KOPT-K1 (cell line): ENCODE data around the gene GPR132.
"Not testable (repeated sequence)": the region's sequence is repeated elsewhere in the genome, so short reads cannot be mapped to it uniquely, and the experiment has no call there.

ENCODE experiments used
- H3K27ac ChIP-seq: fragments of 200-600 bp; sonication (generic); 2 replicates; pipeline ENCODE4 v1.5.1; 2016; ENCODE audit warnings: antibody characterized with exemption, mild to moderate bottlenecking, low read depth, low read length; ENCODE audit not compliant: poor library complexity, severe bottlenecking
- H3K36me3 ChIP-seq: fragments of 200-600 bp; sonication (generic); 2 replicates; pipeline ENCODE4 v1.5.1; 2017; ENCODE audit warnings: antibody characterized with exemption, mild to moderate bottlenecking, low read length, moderate library complexity; ENCODE audit not compliant: insufficient read depth
- H3K9me3 ChIP-seq: fragments of 200-600 bp; sonication (generic); 2 replicates; pipeline ENCODE4 v1.5.1; 2017; ENCODE audit warnings: antibody characterized with exemption, low read length, mild to moderate bottlenecking; ENCODE audit not compliant: insufficient read depth, poor library complexity, severe bottlenecking

The GPR132 gene

GRCh38 chr14:105065280-105066228 is at the start of gene GPR132:
Gene GPR132 (minus strand): TSS chr14:105065430. CDS start chr14:105055420, 10,010 bp downstream.
- H3K9me3 ChIP-seq: no peaks in the 10 kb centered on the region
- no peak within 1 kb of the TSS for H3K27ac ChIP-seq
- H3K36me3 ChIP-seq: no peaks in the 10 kb centered on the region

GRCh38 chr14:105109243-105109642 is 44.0 kb upstream of the GPR132 start:
- not testable (repeated sequence) for H3K9me3 ChIP-seq, H3K36me3 ChIP-seq, H3K27ac ChIP-seq

- no peak overlapping the region for H3K27ac ChIP-seq
- H3K9me3 ChIP-seq: peaks cover under 1% of the 10 kb centered on the region
- no peaks in the 10 kb centered on the region for H3K36me3 ChIP-seq
These were observed 43.3 kb upstream of the GPR132 start for GRCh38 chr14:105108516-105108864.

- no peaks in the 10 kb centered on the region for H3K36me3 ChIP-seq
- H3K9me3 ChIP-seq: peaks cover 6% of the 10 kb centered on the region
- H3K27ac ChIP-seq: no peak overlapping the region
These were observed 42.7 kb upstream of the GPR132 start for GRCh38 chr14:105107781-105108515.

- Histone ChIP-seq H3K27ac (no peak overlapping the region), H3K36me3 (no peaks in the 10 kb centered on the region), H3K9me3 (peaks cover 7% of the 10 kb centered on the region)
These were observed 42.1 kb upstream of the GPR132 start for GRCh38 chr14:105107351-105107750.

GRCh38 chr14:105105158-105105557 is 39.9 kb upstream of the GPR132 start:
- Histone ChIP-seq H3K36me3 (no peaks in the 10 kb centered on the region), H3K27ac (no peak overlapping the region), H3K9me3 (peaks cover 10% of the 10 kb centered on the region)

GRCh38 chr14:105102893-105103292 is 37.7 kb upstream of the GPR132 start:
- H3K9me3 ChIP-seq: peaks cover 19% of the 10 kb centered on the region
- no peak overlapping the region for H3K27ac ChIP-seq
- no peaks in the 10 kb centered on the region for H3K36me3 ChIP-seq

GRCh38 chr14:105102361-105102870 is 37.2 kb upstream of the GPR132 start:
- Histone ChIP-seq H3K9me3 (peaks cover 19% of the 10 kb centered on the region), H3K27ac (no peak overlapping the region), H3K36me3 (no peaks in the 10 kb centered on the region)

GRCh38 chr14:105100910-105101309 is 35.7 kb upstream of the GPR132 start:
- Histone ChIP-seq H3K27ac (no peak overlapping the region), H3K36me3 (no peaks in the 10 kb centered on the region), H3K9me3 (peaks cover 19% of the 10 kb centered on the region)

GRCh38 chr14:105099778-105100177 is 34.5 kb upstream of the GPR132 start:
- H3K27ac ChIP-seq: no peak overlapping the region
- peaks cover 19% of the 10 kb centered on the region for H3K9me3 ChIP-seq
- no peaks in the 10 kb centered on the region for H3K36me3 ChIP-seq

- Histone ChIP-seq H3K27ac (no peak overlapping the region), H3K9me3 (peaks cover 16% of the 10 kb centered on the region)
These were observed 33.1 kb upstream of the GPR132 start for GRCh38 chr14:105098316-105098715.

GRCh38 chr14:105097794-105098127 is 32.5 kb upstream of the GPR132 start:
- Histone ChIP-seq H3K36me3 (no peaks in the 10 kb centered on the region), H3K27ac (no peak overlapping the region), H3K9me3 (peaks cover 12% of the 10 kb centered on the region)

More at GRCh38 chr14:105098316-105098715, 33.1 kb upstream of the GPR132 start:
- no peaks in the 10 kb centered on the region for H3K36me3 ChIP-seq

GRCh38 chr14:105096206-105096875 is 31.1 kb upstream of the GPR132 start:
- no peak overlapping the region for H3K27ac ChIP-seq
- no peaks in the 10 kb centered on the region for H3K36me3 ChIP-seq

GRCh38 chr14:105095236-105095805 is 30.1 kb upstream of the GPR132 start:
- H3K9me3 ChIP-seq: peaks cover 11% of the 10 kb centered on the region
- no peaks in the 10 kb centered on the region for H3K36me3 ChIP-seq
- H3K27ac ChIP-seq: no peak overlapping the region

More at GRCh38 chr14:105096206-105096875, 31.1 kb upstream of the GPR132 start:
- H3K9me3 ChIP-seq: peaks cover 12% of the 10 kb centered on the region
